Astrocyte of the spinal cord (primary cell): ENCODE measurements around the gene MGLL.

Source experiments
- DNase-seq: peaks from one replicate; pipeline ENCODE4 v3.0.0; 2011; ENCODE audit warnings: low read depth, low spot score
- H3K4me3 ChIP-seq: 2 replicates; pipeline ENCODE4 v1.5.1; 2011; ENCODE audit warnings: low read depth, mild to moderate bottlenecking, low read length, moderate library complexity
- in situ Hi-C: cut with HindIII; loops from 2 replicates; pipeline ENCODE4 v1.10.0; 2017; ENCODE audit warnings: low sequenced_read_pairs
- TF ChIP-seq, protein P1 (sequence below): IDR thresholded peaks from 2 replicates; pipeline ENCODE4 v1.5.1; 2012; ENCODE audit warnings: low read depth, mild to moderate bottlenecking, low read length, inconsistent platforms

Gene MGLL

GRCh38 chr3:127717357-127718244 lies 104.7 kb downstream of the MGLL start:
- TF ChIP-seq, protein P1, sequence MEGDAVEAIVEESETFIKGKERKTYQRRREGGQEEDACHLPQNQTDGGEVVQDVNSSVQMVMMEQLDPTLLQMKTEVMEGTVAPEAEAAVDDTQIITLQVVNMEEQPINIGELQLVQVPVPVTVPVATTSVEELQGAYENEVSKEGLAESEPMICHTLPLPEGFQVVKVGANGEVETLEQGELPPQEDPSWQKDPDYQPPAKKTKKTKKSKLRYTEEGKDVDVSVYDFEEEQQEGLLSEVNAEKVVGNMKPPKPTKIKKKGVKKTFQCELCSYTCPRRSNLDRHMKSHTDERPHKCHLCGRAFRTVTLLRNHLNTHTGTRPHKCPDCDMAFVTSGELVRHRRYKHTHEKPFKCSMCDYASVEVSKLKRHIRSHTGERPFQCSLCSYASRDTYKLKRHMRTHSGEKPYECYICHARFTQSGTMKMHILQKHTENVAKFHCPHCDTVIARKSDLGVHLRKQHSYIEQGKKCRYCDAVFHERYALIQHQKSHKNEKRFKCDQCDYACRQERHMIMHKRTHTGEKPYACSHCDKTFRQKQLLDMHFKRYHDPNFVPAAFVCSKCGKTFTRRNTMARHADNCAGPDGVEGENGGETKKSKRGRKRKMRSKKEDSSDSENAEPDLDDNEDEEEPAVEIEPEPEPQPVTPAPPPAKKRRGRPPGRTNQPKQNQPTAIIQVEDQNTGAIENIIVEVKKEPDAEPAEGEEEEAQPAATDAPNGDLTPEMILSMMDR: no peak
- in situ Hi-C loops: no loop called here
- DNase-seq: no peak
- no peak overlapping the region for H3K4me3 ChIP-seq

GRCh38 chr3:127716384-127716783 lies 105.9 kb downstream of the MGLL start:
- TF ChIP-seq, protein P1: no peak
- no peak overlapping the region for H3K4me3 ChIP-seq
- DNase-seq: no peak
- in situ Hi-C loops: no loop called here

GRCh38 chr3:127715532-127715931 lies 106.8 kb downstream of the MGLL start:
- DNase-seq: no peak
- no peak overlapping the region for H3K4me3 ChIP-seq
- in situ Hi-C loops: no loop called here
- TF ChIP-seq, protein P1: no peak

- no peak for DNase-seq
- no peak overlapping the region for H3K4me3 ChIP-seq
- TF ChIP-seq, protein P1: no peak
- in situ Hi-C loops: no loop called here
Measured at GRCh38 chr3:127714866-127715265, 107.4 kb downstream of the MGLL start.

- DNase-seq: no peak
- H3K4me3 ChIP-seq: no peak overlapping the region
- in situ Hi-C loops: no loop called here
- TF ChIP-seq, protein P1: no peak
Measured at GRCh38 chr3:127714125-127714571, 108.2 kb downstream of the MGLL start.

- TF ChIP-seq, protein P1: no peak
- no peak overlapping the region for H3K4me3 ChIP-seq
- no peak for DNase-seq
- in situ Hi-C loops: no loop called here
Measured at GRCh38 chr3:127712881-127713771, 109.2 kb downstream of the MGLL start.
